Fibroblast of villous mesenchyme (primary cell): ENCODE data around the gene MDFIC. TPM values are rescaled to one million over a fixed set of nuclear protein-coding genes. Genes with fewer than 3 reads are reported as not detected.

ENCODE experiments used
- DNase-seq: peaks from one replicate; pipeline ENCODE4 v3.0.0-alpha.2; 2010; ENCODE audit warnings: low read depth
- H3K4me3 ChIP-seq: 2 replicates; pipeline ENCODE4 v1.5.1; 2011; ENCODE audit warnings: low read depth, mild to moderate bottlenecking, low read length
- total RNA-seq: library from RNA; depleted of rRNA; stranded (reverse); fragments of >200 nt; gene quantifications from 2 replicates; pipeline ENCODE4 v1.2.3, GENCODE V29; 2012
- TF ChIP-seq, protein P1 (sequence below): IDR thresholded peaks from 2 replicates; pipeline ENCODE4 v1.5.1; 2012; ENCODE audit warnings: low read depth, mild to moderate bottlenecking, low read length; ENCODE audit not compliant: insufficient read depth

MDFIC gene
- total RNA-seq, 1 donor: 39.3 TPM

DNA sequence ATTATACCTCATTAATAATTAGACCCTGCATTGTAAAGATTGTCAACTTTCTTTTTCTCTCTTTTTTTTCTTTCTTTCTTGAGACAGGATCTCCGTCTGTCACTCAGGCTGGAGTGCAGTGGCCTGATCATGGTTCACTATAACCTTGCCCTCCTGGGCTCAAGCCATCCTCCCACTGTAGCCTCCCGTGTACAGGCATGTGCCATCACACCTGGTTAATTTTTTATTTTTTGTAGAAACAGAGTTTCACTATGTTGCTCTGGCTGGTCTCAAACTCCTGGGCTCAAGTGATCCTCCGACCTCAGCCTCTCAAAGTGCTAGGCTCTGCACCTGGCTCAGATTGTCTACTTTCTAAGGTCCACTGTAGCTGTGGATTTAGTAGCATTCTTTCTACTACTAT lies 50.7 kb downstream of the MDFIC start:
- TF ChIP-seq, protein P1, sequence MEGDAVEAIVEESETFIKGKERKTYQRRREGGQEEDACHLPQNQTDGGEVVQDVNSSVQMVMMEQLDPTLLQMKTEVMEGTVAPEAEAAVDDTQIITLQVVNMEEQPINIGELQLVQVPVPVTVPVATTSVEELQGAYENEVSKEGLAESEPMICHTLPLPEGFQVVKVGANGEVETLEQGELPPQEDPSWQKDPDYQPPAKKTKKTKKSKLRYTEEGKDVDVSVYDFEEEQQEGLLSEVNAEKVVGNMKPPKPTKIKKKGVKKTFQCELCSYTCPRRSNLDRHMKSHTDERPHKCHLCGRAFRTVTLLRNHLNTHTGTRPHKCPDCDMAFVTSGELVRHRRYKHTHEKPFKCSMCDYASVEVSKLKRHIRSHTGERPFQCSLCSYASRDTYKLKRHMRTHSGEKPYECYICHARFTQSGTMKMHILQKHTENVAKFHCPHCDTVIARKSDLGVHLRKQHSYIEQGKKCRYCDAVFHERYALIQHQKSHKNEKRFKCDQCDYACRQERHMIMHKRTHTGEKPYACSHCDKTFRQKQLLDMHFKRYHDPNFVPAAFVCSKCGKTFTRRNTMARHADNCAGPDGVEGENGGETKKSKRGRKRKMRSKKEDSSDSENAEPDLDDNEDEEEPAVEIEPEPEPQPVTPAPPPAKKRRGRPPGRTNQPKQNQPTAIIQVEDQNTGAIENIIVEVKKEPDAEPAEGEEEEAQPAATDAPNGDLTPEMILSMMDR: no peak

DNA sequence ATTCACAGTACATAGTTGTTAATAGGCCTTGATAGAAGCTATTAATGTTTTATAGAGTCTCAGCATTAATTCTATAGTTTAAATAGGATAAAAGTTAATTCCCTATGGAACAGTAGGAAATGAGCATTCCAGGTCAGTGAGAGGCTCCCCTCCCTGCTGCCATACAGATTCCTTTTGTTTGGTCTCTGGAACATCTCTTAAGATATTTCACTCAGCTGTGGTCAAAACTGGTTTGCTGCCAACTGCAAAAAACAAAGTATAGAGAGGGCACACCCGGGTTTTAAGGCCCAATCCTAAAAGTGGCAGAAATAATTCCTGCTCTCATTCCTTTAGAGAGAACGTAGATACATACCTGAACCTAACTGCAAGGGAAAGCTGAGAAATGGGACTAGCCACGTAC lies 51.3 kb downstream of the MDFIC start:
- TF ChIP-seq, protein P1: no peak
- DNase-seq: peak; percentile 68
- no peak overlapping the region for H3K4me3 ChIP-seq

More for the DNA sequence above, 50.7 kb downstream of the MDFIC start:
- DNase-seq: no peak
- no peak overlapping the region for H3K4me3 ChIP-seq

DNA sequence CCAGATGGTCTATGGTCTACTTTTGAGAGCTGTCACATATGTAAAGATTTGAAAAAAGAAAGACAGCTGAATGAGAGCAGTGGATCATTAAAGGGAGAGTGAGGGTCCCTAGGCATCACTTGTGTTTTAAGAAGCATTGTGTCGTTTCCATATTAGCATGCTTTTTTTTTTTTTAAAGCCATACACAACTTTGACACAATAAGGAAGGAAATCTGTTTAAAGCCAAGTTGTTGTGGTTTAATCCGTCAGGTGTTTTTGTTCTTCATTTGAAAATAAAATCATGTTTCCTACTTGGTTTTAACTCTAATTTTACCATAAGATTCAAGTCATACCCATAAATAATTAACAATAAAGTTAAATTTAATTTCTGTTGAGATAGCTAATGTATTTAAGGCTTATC lies 53.5 kb downstream of the MDFIC start:
- TF ChIP-seq, protein P1: no peak
- H3K4me3 ChIP-seq: no peak overlapping the region
- no peak for DNase-seq

DNA sequence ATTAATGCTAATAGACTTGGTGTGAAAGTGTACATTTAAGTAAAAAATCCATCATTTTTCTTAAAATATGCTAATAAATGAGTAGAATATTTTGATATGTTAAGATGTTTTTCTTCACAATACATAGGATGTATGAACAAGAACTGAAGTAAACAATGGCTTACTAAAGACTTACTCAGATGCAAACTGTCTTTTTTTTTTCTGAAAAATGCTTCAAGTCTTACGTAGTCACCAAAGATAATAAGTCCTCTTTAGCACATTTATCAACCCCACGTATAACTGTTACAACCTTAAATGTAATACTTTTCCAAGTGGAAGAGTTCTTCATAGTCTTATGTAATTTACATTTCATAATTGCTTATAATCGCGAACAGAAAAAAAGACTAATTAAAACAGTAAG lies 54.8 kb downstream of the MDFIC start:
- peak; percentile 32 for DNase-seq
- TF ChIP-seq, protein P1: no peak
- H3K4me3 ChIP-seq: no peak overlapping the region

DNA sequence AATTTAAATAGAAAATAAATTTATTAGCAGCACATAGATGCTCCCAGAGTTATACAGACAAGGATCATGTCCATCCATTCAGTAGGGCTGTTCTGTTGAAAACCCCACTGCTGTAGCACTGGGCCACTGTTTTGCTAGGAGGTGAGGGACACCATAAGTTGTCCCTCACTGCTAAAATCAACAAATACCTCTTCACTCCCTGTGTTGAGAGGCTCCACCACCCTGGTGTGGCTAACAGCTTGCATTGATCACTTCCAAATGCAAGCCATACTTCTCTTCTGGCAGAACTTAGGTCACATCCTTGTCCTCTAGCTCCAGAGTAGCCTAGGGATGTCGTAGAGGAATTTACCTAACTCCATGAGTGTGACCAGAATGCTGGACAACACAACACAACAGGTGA lies 55.4 kb downstream of the MDFIC start:
- TF ChIP-seq, protein P1: no peak
- no peak overlapping the region for H3K4me3 ChIP-seq
- no peak for DNase-seq

DNA sequence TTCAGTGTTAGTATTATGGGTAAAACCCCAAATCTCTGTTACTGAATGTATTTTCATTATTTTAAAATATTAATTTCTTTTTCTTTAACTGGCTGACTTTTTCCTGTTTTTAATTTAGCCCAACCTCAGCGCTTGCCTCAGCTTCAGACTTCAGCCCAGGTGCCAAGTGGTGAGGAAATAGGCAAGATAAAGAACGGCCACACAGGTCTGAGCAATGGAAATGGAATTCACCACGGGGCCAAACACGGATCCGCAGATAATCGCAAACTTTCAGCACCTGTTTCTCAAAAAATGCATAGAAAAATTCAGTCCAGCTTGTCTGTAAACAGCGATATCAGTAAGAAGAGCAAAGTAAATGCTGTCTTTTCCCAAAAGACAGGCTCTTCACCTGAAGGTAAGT lies 57.5 kb downstream of the MDFIC start:
- peak; percentile 75 for DNase-seq
- no peak overlapping the region for H3K4me3 ChIP-seq
- TF ChIP-seq, protein P1: no peak

DNA sequence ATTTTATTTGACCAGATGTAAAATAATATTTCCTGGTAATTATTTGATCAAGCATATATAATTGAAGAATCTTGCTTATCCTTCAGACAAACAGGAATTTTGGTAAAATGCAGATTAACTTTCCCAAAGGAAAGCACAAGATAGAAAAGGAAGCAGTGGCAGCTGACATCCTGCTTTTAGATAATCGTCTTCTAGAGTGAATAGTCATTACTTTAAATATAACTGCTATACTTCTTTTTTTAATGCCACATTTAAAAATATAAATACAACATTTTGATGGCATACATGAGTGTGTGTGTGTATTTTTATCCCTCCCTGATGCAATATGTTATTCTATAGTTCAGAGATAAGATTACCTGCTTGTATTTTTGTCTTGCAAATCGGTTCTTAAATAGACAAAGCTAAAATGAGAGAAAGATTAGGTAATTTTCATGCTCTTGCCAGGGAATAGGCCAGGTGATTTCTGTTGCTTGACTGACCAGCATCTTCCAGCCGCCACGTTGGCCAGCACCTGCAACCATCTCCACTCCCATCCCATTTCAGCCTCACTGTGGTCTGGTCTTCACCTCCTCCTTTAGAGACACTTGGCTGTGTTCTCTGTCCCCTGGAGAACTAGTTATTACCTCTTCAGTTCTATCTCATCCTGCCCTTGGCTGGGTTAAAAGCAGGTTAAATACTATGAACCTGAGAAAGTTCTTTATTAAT lies 58.1 kb downstream of the MDFIC start:
- TF ChIP-seq, protein P1: no peak
- H3K4me3 ChIP-seq: no peak overlapping the region
- no peak for DNase-seq
